H9 (cell line): ENCODE measurements around the gene CLCNKA. TPM values are rescaled to one million over a fixed set of nuclear protein-coding genes. Genes with fewer than 3 reads are reported as not detected.

ENCODE experiments used
- DNase-seq: peaks from one replicate; pipeline ENCODE4 v3.0.0-alpha.2; 2017
- H2AFZ ChIP-seq: one replicate; pipeline ENCODE4 v1.6.1; 2013; ENCODE audit warnings: mild to moderate bottlenecking, low read length, control low read depth, moderate library complexity
- H2AK5ac ChIP-seq: 2 replicates; pipeline ENCODE4 v1.6.1; 2013; ENCODE audit warnings: low read length, control low read depth, mixed read lengths; ENCODE audit not compliant: insufficient read length
- H2BK120ac ChIP-seq: one replicate; pipeline ENCODE4 v1.6.1; 2013; ENCODE audit warnings: low read depth, mild to moderate bottlenecking, low read length, control low read depth, inconsistent platforms; ENCODE audit not compliant: poor library complexity, severe bottlenecking
- H2BK12ac ChIP-seq: 2 replicates; pipeline ENCODE4 v1.6.1; 2013; ENCODE audit warnings: low read length, control low read depth, mixed read lengths, low read depth; ENCODE audit not compliant: insufficient read length
- H2BK15ac ChIP-seq: 2 replicates; pipeline ENCODE4 v1.6.1; 2013; ENCODE audit warnings: low read depth, low read length, control low read depth
- H2BK20ac ChIP-seq: one replicate; pipeline ENCODE4 v1.6.1; 2013; ENCODE audit warnings: low read depth, mild to moderate bottlenecking, low read length, control low read depth, inconsistent platforms; ENCODE audit not compliant: poor library complexity, severe bottlenecking
- H2BK5ac ChIP-seq: 2 replicates; pipeline ENCODE4 v1.6.1; 2013; ENCODE audit warnings: low read length, control low read depth, mixed read lengths; ENCODE audit not compliant: insufficient read length
- H3K14ac ChIP-seq: 2 replicates; pipeline ENCODE4 v1.6.1; 2013; ENCODE audit warnings: low read length, control low read depth; ENCODE audit not compliant: insufficient read depth
- H3K18ac ChIP-seq: 2 replicates; pipeline ENCODE4 v1.6.1; 2013; ENCODE audit warnings: low read depth, mild to moderate bottlenecking, mixed read lengths, low read length, control low read depth; ENCODE audit not compliant: insufficient read length
- H3K23ac ChIP-seq: 2 replicates; pipeline ENCODE4 v1.6.1; 2013; ENCODE audit warnings: low read length, control low read depth, mixed read lengths, low read depth; ENCODE audit not compliant: insufficient read length
- H3K23me2 ChIP-seq: 2 replicates; pipeline ENCODE4 v1.6.1; 2013; ENCODE audit warnings: low read depth, mild to moderate bottlenecking, mixed read lengths, low read length, control low read depth; ENCODE audit not compliant: insufficient read length, poor library complexity, severe bottlenecking
- H3K27ac ChIP-seq: 2 replicates; pipeline ENCODE4 v1.5.1; 2013; ENCODE audit warnings: low read length, control low read depth, mixed read lengths, low read depth; ENCODE audit not compliant: insufficient read length
- H3K27me3 ChIP-seq: 2 replicates; pipeline ENCODE4 v1.6.1; 2013; ENCODE audit warnings: low read length, control low read depth, inconsistent platforms; ENCODE audit not compliant: insufficient read depth
- H3K4ac ChIP-seq: 2 replicates; pipeline ENCODE4 v1.6.1; 2013; ENCODE audit warnings: low read depth, mild to moderate bottlenecking, control low read depth, inconsistent platforms, low read length, moderate library complexity
- H3K4me1 ChIP-seq: 2 replicates; pipeline ENCODE4 v1.6.1; 2013; ENCODE audit warnings: low read length, control low read depth, inconsistent platforms; ENCODE audit not compliant: insufficient read depth
- H3K4me2 ChIP-seq: 2 replicates; pipeline ENCODE4 v1.6.1; 2013; ENCODE audit warnings: low read length, control low read depth, mixed read lengths; ENCODE audit not compliant: insufficient read length, insufficient read depth
- H3K56ac ChIP-seq: 2 replicates; pipeline ENCODE4 v1.6.1; 2013; ENCODE audit warnings: low read depth, mild to moderate bottlenecking, mixed read lengths, low read length, control low read depth; ENCODE audit not compliant: insufficient read length
- H3K79me1 ChIP-seq: 2 replicates; pipeline ENCODE4 v1.6.1; 2013; ENCODE audit warnings: low read depth, mild to moderate bottlenecking, moderate library complexity, low read length, control low read depth, inconsistent platforms; ENCODE audit not compliant: insufficient read depth, poor library complexity, severe bottlenecking
- H3K79me2 ChIP-seq: 2 replicates; pipeline ENCODE4 v1.6.1; 2013; ENCODE audit warnings: low read length, control low read depth, inconsistent platforms; ENCODE audit not compliant: insufficient read depth
- H3K9ac ChIP-seq: 2 replicates; pipeline ENCODE4 v1.6.1; 2013; ENCODE audit warnings: low read length, control low read depth, mixed read lengths; ENCODE audit not compliant: insufficient read length; ENCODE audit errors: extremely low read depth
- H3K9me3 ChIP-seq: one replicate; pipeline ENCODE4 v1.6.1; 2013; ENCODE audit warnings: low read depth, low read length, inconsistent platforms; ENCODE audit not compliant: control insufficient read depth
- H3T11ph ChIP-seq: one replicate; pipeline ENCODE4 v1.6.1; 2013; ENCODE audit warnings: mild to moderate bottlenecking, low read length, control low read depth, inconsistent platforms
- H4K20me1 ChIP-seq: one replicate; pipeline ENCODE4 v1.6.1; 2013; ENCODE audit not compliant: control insufficient read depth, insufficient read length, insufficient read depth
- H4K5ac ChIP-seq: 2 replicates; pipeline ENCODE4 v1.6.1; 2013; ENCODE audit warnings: low read depth, mild to moderate bottlenecking, mixed read lengths, low read length, control low read depth; ENCODE audit not compliant: insufficient read length
- H4K8ac ChIP-seq: replicated peaks from 2 replicates; pipeline ENCODE4 v1.6.1; 2013; ENCODE audit warnings: low read length, control low read depth, mixed read lengths, low read depth; ENCODE audit not compliant: insufficient read length
- H4K91ac ChIP-seq: 2 replicates; pipeline ENCODE4 v1.6.1; 2013; ENCODE audit warnings: low read depth, mild to moderate bottlenecking, moderate library complexity, mixed read lengths, low read length, control low read depth; ENCODE audit not compliant: insufficient read length
- H3K27ac Mint-ChIP-seq, 3 experiments: 2 replicates in 2 of 3; 3 replicates in 1 of 3; pipeline ENCODE4 v1.8.0; 2020 to 2021; ENCODE audit warnings: mixed read lengths in 3 of 3, mild to moderate bottlenecking in 1 of 3, moderate library complexity in 1 of 3
- H3K27me3 Mint-ChIP-seq: 2 replicates; pipeline ENCODE4 v1.8.0; 2021; ENCODE audit warnings: low read depth, mild to moderate bottlenecking, moderate library complexity, mixed read lengths
- H3K36me3 Mint-ChIP-seq, 3 experiments: 2 replicates in 2 of 3; 3 replicates in 1 of 3; pipeline ENCODE4 v1.8.0; 2020 to 2021; ENCODE audit warnings: low read depth in 3 of 3, mixed read lengths in 3 of 3; ENCODE audit not compliant: insufficient read depth in 1 of 3
- H3K4me1 Mint-ChIP-seq, 2 experiments: 2 replicates each; pipeline ENCODE4 v1.8.0; 2020; ENCODE audit warnings: mixed read lengths in 2 of 2
- H3K4me3 Mint-ChIP-seq, 2 experiments: 2 replicates in 1 of 2; 3 replicates in 1 of 2; pipeline ENCODE4 v1.8.0; 2020 to 2021; ENCODE audit warnings: mild to moderate bottlenecking in 2 of 2, mixed read lengths in 2 of 2, moderate library complexity in 1 of 2
- H3K9me3 Mint-ChIP-seq, 2 experiments: 2 replicates in 1 of 2; 3 replicates in 1 of 2; pipeline ENCODE4 v1.8.0; 2020; ENCODE audit warnings: mild to moderate bottlenecking in 2 of 2, mixed read lengths in 2 of 2, moderate library complexity in 1 of 2
- CTCF ChIP-seq: fragments of 200-600 bp; sonication (generic); conservative IDR thresholded peaks from 3 replicates; pipeline ENCODE4 v1.8.0; 2021; ENCODE audit warnings: antibody characterized with exemption, mild to moderate bottlenecking
- WGBS: extraction: QIAGEN DNeasy Blood & Tissue Kit; methylation state at CpG from one replicate; pipeline ENCODE4 v1.1.7; 2013; ENCODE audit warnings: missing lambda C conversion rate, low lambda C conversion rate, mixed read lengths; ENCODE audit not compliant: insufficient read length; ENCODE audit errors: extremely low coverage; 5-methylcytosine and 5-hydroxymethylcytosine counted together
- total RNA-seq: library from RNA; stranded (reverse); gene quantifications from 2 replicates; pipeline ENCODE4 v1.2.1, GENCODE V29; 2021

The CLCNKA gene
- total RNA-seq, 1 experiment from 2014 or later = 0.98 TPM

- Histone ChIP-seq H3K14ac (no peak overlapping the region), H3K4ac (no peak overlapping the region), H4K20me1 (no peaks in the 10 kb centered on the region), H4K5ac (no peak overlapping the region), H3K4me1 (no peaks in the 10 kb centered on the region), H2AK5ac (no peak overlapping the region), H3T11ph (no peak overlapping the region), H3K27ac (no peak overlapping the region), H2BK120ac (no peak overlapping the region), H2AFZ (no peak overlapping the region), H4K91ac (no peak overlapping the region), H2BK12ac (no peak overlapping the region), H3K4me2 (no peak overlapping the region), H3K23ac (no peak overlapping the region), H3K27me3 (no peaks in the 10 kb centered on the region), H3K23me2 (no peaks in the 10 kb centered on the region), H3K18ac (no peak overlapping the region), H4K8ac (no peak overlapping the region), H2BK5ac (no peak overlapping the region), H3K56ac (no peak overlapping the region), H2BK20ac (no peak overlapping the region), H3K79me1 (no peaks in the 10 kb centered on the region), H3K9ac (no peak overlapping the region), H3K9me3 (no peaks in the 10 kb centered on the region), H3K79me2 (no peaks in the 10 kb centered on the region), H2BK15ac (no peak overlapping the region)
- Mint-ChIP-seq H3K4me1 (no peaks in the 10 kb centered on the region), H3K27ac (no peak overlapping the region), H3K27me3 (peaks cover 16% of the 10 kb centered on the region), H3K36me3 (no peaks in the 10 kb centered on the region), H3K9me3 (no peaks in the 10 kb centered on the region), H3K4me3 (no peak overlapping the region)
- no peak for TF ChIP-seq CTCF
- WGBS = no CpG with 5 or more reads among the region's 10 CpGs
- no peak for DNase-seq
Observed at GRCh38 chr1:15994081-15994480, 27.8 kb upstream of the CLCNKA start.
